PC-9 (cell line): ENCODE data around the gene LRP8. TPM values are rescaled to one million over a fixed set of nuclear protein-coding genes. Genes with fewer than 3 reads are reported as not detected.

Experiments used
- BruUV-seq: library from RNA; stranded (reverse); fragments of 400-500 nt; replicated peaks from 2 replicates; lab custom pipeline; 2021; lab: Mats Ljungman, UMichigan
- CTCF ChIA-PET: fragments of 300-600 bp; sonication (Branson Sonifier 250); formaldehyde crosslinking; loops from one replicate; lab custom pipeline; 2022; ENCODE audit warnings: antibody characterized with exemption; lab: Charles Lee
- POLR2A ChIA-PET: fragments of 300-600 bp; sonication (Branson Sonifier 250); formaldehyde crosslinking; loops from one replicate; lab custom pipeline; 2022; ENCODE audit warnings: antibody characterized with exemption; ENCODE audit not compliant: unreplicated experiment; lab: Charles Lee
- DNase-seq, 2 experiments: peaks; one replicate each; pipeline versions ENCODE4 v3.0.0 to v3.0.0-alpha.2; 2015 to 2022; ENCODE audit warnings: mixed read lengths in 1 of 2
- H2AFZ ChIP-seq: fragments of 200-600 bp; sonication (generic); 2 replicates; pipeline ENCODE4 v1.8.1; 2017; ENCODE audit warnings: antibody characterized with exemption
- H3F3A ChIP-seq: fragments of 200-600 bp; sonication (generic); 2 replicates; pipeline ENCODE4 v1.8.1; 2017; ENCODE audit warnings: antibody characterized with exemption, mild to moderate bottlenecking, low read depth; ENCODE audit not compliant: insufficient read depth
- H3K27ac ChIP-seq: fragments of 200-600 bp; sonication (generic); 2 replicates; pipeline ENCODE4 v1.6.1; 2016; ENCODE audit warnings: mixed run types
- H3K27me3 ChIP-seq: fragments of 200-600 bp; sonication (generic); 2 replicates; pipeline ENCODE4 v1.6.1; 2016; ENCODE audit warnings: low read depth, mixed run types; ENCODE audit not compliant: insufficient read depth
- H3K36me3 ChIP-seq: fragments of 200-600 bp; sonication (generic); 2 replicates; pipeline ENCODE4 v1.6.1; 2016; ENCODE audit warnings: low read depth, mixed run types
- H3K4me1 ChIP-seq: fragments of 200-600 bp; sonication (generic); replicated peaks from 2 replicates; pipeline ENCODE4 v1.6.1; 2016; ENCODE audit warnings: mixed run types; ENCODE audit not compliant: insufficient read depth
- H3K4me2 ChIP-seq: fragments of 200-600 bp; sonication (generic); 2 replicates; pipeline ENCODE4 v1.6.1; 2017; ENCODE audit warnings: mixed run types
- H3K4me3 ChIP-seq: fragments of 200-600 bp; sonication (generic); 2 replicates; pipeline ENCODE4 v1.6.1; 2016; ENCODE audit warnings: mixed run types
- H3K79me2 ChIP-seq: fragments of 200-600 bp; sonication (generic); 2 replicates; pipeline ENCODE4 v1.6.1; 2017; ENCODE audit warnings: low read depth, mixed run types
- H3K9me2 ChIP-seq: fragments of 200-600 bp; sonication (generic); 2 replicates; pipeline ENCODE4 v1.8.1; 2017; ENCODE audit warnings: mild to moderate bottlenecking; ENCODE audit not compliant: insufficient read depth
- H3K9me3 ChIP-seq: fragments of 200-600 bp; sonication (generic); 2 replicates; pipeline ENCODE4 v1.8.1; 2016; ENCODE audit warnings: low read depth; ENCODE audit not compliant: insufficient read depth
- H4K20me1 ChIP-seq: fragments of 200-600 bp; sonication (generic); 2 replicates; pipeline ENCODE4 v1.8.1; 2017; ENCODE audit not compliant: insufficient read depth
- CTCF ChIP-seq: fragments of 200-600 bp; sonication (generic); conservative IDR thresholded peaks from 2 replicates; pipeline ENCODE4 v1.6.1; 2017; ENCODE audit warnings: mixed run types, antibody characterized with exemption, mild to moderate bottlenecking, moderate library complexity
- EZH2 ChIP-seq: fragments of 200-600 bp; sonication (generic); IDR thresholded peaks from 2 replicates; pipeline ENCODE4 v1.8.0; 2017; ENCODE audit warnings: antibody characterized with exemption, low read depth
- intact Hi-C: fragments of 100-400 bp; cut with micrococcal nuclease; formaldehyde crosslinking; loops from one replicate; pipeline ENCODE4 v1.10.0; 2022; ENCODE audit not compliant: unreplicated experiment
- total RNA-seq: library from RNA; stranded (reverse); gene quantifications from 2 replicates; pipeline ENCODE4 v1.2.3, GENCODE V29; 2021

LRP8 gene
- total RNA-seq, 1 experiment from 2014 or later = 85.3 TPM

GRCh38 chr1:53244141-53244540 lies 83.7 kb downstream of the LRP8 start:
- no peak overlapping the region for H3K27ac ChIP-seq
- no peak overlapping the region for H3K4me3 ChIP-seq
- no TSS peak for BruUV-seq
- H3K79me2 ChIP-seq = no peaks in the 10 kb centered on the region
- no peaks in the 10 kb centered on the region for H3K9me2 ChIP-seq
- no peak overlapping the region for H2AFZ ChIP-seq
- H3K4me2 ChIP-seq = no peak overlapping the region
- CTCF ChIA-PET = no interaction called here
- DNase-seq = no peak
- peaks cover 61% of the 10 kb centered on the region for H3F3A ChIP-seq
- H4K20me1 ChIP-seq = no peaks in the 10 kb centered on the region
- TF ChIP-seq CTCF (no peak), EZH2 (no peak)
- no peaks in the 10 kb centered on the region for H3K27me3 ChIP-seq
- POLR2A ChIA-PET = interaction anchor here (0.6 kb wide), 1 partner anchor 703 kb away, joined by 7 read pairs; no protein-coding TSS in a partner anchor
- H3K9me3 ChIP-seq = no peaks in the 10 kb centered on the region
- H3K36me3 ChIP-seq = peaks cover 6% of the 10 kb centered on the region; the same call in 1 of the 2 replicates
- peaks cover 16% of the 10 kb centered on the region for H3K4me1 ChIP-seq
- intact Hi-C loops = no loop called here

GRCh38 chr1:53242381-53242780 lies 85.5 kb downstream of the LRP8 start:
- no TSS peak for BruUV-seq
- no peaks in the 10 kb centered on the region for H4K20me1 ChIP-seq
- H3K4me3 ChIP-seq = no peak overlapping the region
- no peak overlapping the region for H3K27ac ChIP-seq
- no peaks in the 10 kb centered on the region for H3K27me3 ChIP-seq
- DNase-seq = no peak
- peaks cover 63% of the 10 kb centered on the region for H3F3A ChIP-seq
- H3K79me2 ChIP-seq = peaks cover 14% of the 10 kb centered on the region
- POLR2A ChIA-PET = interaction anchor here (0.6 kb wide), 2 partner anchors 321 to 1456 kb away, joined by 3 to 14 read pairs; partner anchors contain the start of gene ECHDC2
- H3K4me1 ChIP-seq = peaks cover 22% of the 10 kb centered on the region
- no peak for TF ChIP-seq EZH2
- no peak for TF ChIP-seq CTCF
- H2AFZ ChIP-seq = no peak overlapping the region
- intact Hi-C loops = no loop called here
- H3K9me3 ChIP-seq = no peaks in the 10 kb centered on the region
- H3K4me2 ChIP-seq = no peak overlapping the region
- H3K36me3 ChIP-seq = peaks cover 6% of the 10 kb centered on the region; the same call in 1 of the 2 replicates
- H3K9me2 ChIP-seq = no peaks in the 10 kb centered on the region
- CTCF ChIA-PET = no interaction called here

DNA sequence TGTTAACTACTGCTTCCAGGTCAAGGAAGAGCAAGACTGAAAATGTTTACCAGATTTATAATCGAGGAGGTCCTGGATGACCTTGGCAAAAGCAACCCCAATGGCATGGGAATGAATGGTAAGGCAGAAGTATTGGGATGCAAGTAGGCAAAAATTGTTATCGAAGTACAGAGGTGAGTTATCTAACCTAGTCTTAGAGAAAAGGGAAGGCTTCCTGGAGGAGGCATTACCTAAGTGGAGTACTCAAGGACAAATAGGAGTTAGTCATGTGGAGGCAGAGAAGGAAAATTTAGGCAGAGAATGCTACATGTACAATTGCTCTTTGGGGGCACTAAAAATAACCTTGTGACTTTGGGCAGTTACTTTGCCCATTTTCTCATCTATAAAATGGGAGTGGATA lies 86.0 kb downstream of the LRP8 start:
- Histone ChIP-seq H3K9me3 (no peaks in the 10 kb centered on the region), H3K4me2 (no peak overlapping the region), H3K36me3 (peaks cover 3% of the 10 kb centered on the region; the same call in 1 of the 2 replicates), H3K4me1 (peaks cover 27% of the 10 kb centered on the region), H4K20me1 (no peaks in the 10 kb centered on the region), H3K9me2 (no peaks in the 10 kb centered on the region), H3F3A (peaks cover 63% of the 10 kb centered on the region), H3K27ac (no peak overlapping the region), H3K27me3 (no peaks in the 10 kb centered on the region), H2AFZ (no peak overlapping the region), H3K4me3 (no peak overlapping the region), H3K79me2 (peaks cover 20% of the 10 kb centered on the region)
- intact Hi-C loops = no loop called here
- no peak for DNase-seq
- TF ChIP-seq EZH2 (no peak), CTCF (no peak)
- ChIA-PET CTCF (no interaction called here), POLR2A (interaction anchor here (0.7 kb wide), 1 partner anchor 14 kb away, joined by 3 read pairs; no protein-coding TSS in a partner anchor)
- BruUV-seq = no TSS peak
